Ectodermal cell (in vitro differentiated cells): Measurements from ENCODE around the gene WFDC5.

Experiments
- H3K27ac ChIP-seq: 2 replicates; pipeline ENCODE4 v1.7.0; 2013; ENCODE audit warnings: mild to moderate bottlenecking, low read depth, low read length; ENCODE audit not compliant: insufficient read depth, poor library complexity, severe bottlenecking
- H3K27me3 ChIP-seq: 2 replicates; pipeline ENCODE4 v1.7.0; 2013; ENCODE audit warnings: mild to moderate bottlenecking, low read length; ENCODE audit not compliant: insufficient read depth, control insufficient read depth, poor library complexity, severe bottlenecking
- H3K36me3 ChIP-seq: one replicate; pipeline ENCODE4 v1.7.0; 2013; ENCODE audit warnings: low read length; ENCODE audit not compliant: control insufficient read depth, insufficient read depth
- H3K4me1 ChIP-seq: one replicate; pipeline ENCODE4 v1.7.0; 2013; ENCODE audit warnings: low read length; ENCODE audit not compliant: control insufficient read depth, insufficient read depth
- H3K4me3 ChIP-seq: 2 replicates; pipeline ENCODE4 v1.7.0; 2013; ENCODE audit warnings: low read depth, low read length, control low read depth; ENCODE audit not compliant: insufficient read depth
- H3K9me3 ChIP-seq: 2 replicates; pipeline ENCODE4 v1.7.0; 2013; ENCODE audit warnings: mild to moderate bottlenecking, low read length, moderate library complexity; ENCODE audit not compliant: control insufficient read depth
- WGBS, 2 experiments: methylation state at CpG; one replicate each; pipeline ENCODE4 v1.1.7; 2013; ENCODE audit warnings: missing lambda C conversion rate in 2 of 2; 5-methylcytosine and 5-hydroxymethylcytosine counted together

Gene WFDC5

DNA sequence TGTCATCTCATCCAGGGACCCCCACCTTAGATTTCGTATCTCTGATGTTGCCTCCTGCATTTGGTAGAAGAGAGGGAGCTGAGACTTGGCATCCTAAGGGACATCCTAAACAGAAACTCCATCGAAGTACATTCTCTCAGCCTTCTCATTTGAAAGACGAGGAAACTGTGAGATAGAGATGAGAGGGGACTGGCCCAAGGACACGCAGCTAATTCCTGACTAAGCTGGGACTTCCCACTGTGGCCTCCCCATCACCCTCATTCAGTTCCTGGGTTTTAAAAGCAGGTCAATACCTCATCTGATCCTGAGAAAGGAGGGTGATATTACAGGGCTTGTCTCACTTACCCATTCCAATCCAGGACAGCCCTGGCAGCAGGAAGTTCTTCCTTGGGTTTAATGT, 855 bp upstream of the WFDC5 start:
- H3K4me1 ChIP-seq = no peaks in the 10 kb centered on the region
- no peak overlapping the region for H3K4me3 ChIP-seq
- WGBS, 2 experiments = 87 to 88% methylated on average over 4 of the region's 4 CpGs
- H3K27ac ChIP-seq = no peak overlapping the region
- H3K27me3 ChIP-seq = no peaks in the 10 kb centered on the region
- no peaks in the 10 kb centered on the region for H3K9me3 ChIP-seq
- H3K36me3 ChIP-seq = no peaks in the 10 kb centered on the region

DNA sequence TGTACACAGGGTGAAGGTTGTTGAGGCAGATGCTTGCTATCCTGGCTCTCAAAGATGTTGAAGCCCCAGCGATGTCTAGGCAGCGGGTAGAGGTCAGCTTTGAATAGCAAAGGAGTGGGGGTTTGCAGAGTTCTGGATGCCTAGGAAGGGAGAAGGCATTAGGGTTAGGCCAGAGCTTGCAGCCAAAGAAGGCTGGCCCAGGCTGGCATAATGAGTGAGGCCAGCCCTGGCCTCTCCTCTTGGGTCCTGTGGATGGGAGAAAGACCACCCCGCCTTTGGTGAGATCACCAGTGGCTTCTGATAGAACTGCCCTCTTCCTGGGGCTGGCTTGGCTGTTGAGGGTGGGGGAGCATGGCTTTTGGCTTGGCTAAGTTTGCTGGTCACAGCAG, 406 bp upstream of the WFDC5 start:
- Histone ChIP-seq H3K4me3 (no peak overlapping the region), H3K9me3 (no peaks in the 10 kb centered on the region), H3K36me3 (no peaks in the 10 kb centered on the region), H3K4me1 (no peaks in the 10 kb centered on the region), H3K27me3 (no peaks in the 10 kb centered on the region), H3K27ac (no peak overlapping the region)
- WGBS, 2 experiments = 82 to 83% methylated on average over 3 of the region's 3 CpGs

DNA sequence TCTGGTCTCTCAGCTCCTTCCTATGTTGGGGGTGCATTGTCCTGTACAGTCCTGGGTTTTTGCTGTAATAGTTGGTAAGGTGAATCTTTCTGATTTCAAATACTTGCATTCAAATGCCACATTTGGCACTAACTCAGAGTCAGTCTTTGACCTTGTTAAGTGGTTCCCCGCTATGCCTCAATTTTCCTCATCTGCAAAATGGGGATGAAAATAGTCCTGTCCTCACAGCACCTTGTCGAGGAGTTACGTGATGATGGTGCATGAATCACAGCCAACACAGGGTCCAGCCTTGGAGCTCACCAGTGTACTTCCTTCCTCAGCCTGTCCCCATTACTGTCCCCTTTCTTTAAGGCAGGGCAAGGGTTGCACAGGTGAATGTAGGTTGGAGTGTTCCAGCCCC, 1.1 kb downstream of the WFDC5 start:
- no peaks in the 10 kb centered on the region for H3K27me3 ChIP-seq
- H3K4me3 ChIP-seq = no peak overlapping the region
- H3K9me3 ChIP-seq = no peaks in the 10 kb centered on the region
- H3K27ac ChIP-seq = no peak overlapping the region
- H3K4me1 ChIP-seq = no peaks in the 10 kb centered on the region
- 92 to 96% methylated on average over 3 of the region's 3 CpGs for whole genome bisulfite sequencing, 2 experiments
- H3K36me3 ChIP-seq = no peaks in the 10 kb centered on the region

DNA sequence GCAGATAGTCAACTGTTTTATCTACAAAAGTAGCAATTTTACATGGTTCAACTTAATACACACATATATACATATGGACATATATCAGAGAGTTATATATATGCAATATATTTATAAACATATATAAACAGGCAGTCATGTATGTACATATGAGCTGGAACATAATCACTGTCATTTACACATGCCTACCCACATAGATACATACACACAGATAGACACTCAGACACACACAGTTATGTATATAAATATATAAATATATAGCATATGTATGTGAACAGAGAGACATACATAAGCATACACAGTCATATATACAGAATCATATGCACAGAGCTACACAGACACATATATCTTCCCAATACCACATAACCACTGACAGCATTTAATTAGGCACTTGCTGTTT, 2.2 kb downstream of the WFDC5 start:
- Histone ChIP-seq H3K9me3 (no peaks in the 10 kb centered on the region), H3K4me3 (no peak overlapping the region), H3K4me1 (no peaks in the 10 kb centered on the region), H3K36me3 (no peaks in the 10 kb centered on the region), H3K27me3 (no peaks in the 10 kb centered on the region), H3K27ac (no peak overlapping the region)

GRCh38 chr20:45111799-45112471, 3.0 kb downstream of the WFDC5 start:
- 64 to 71% methylated on average over 17 of the region's 17 CpGs for WGBS, 2 experiments
- H3K4me1 ChIP-seq = no peaks in the 10 kb centered on the region
- no peaks in the 10 kb centered on the region for H3K27me3 ChIP-seq
- H3K36me3 ChIP-seq = no peaks in the 10 kb centered on the region
- no peaks in the 10 kb centered on the region for H3K9me3 ChIP-seq
- no peak overlapping the region for H3K4me3 ChIP-seq
- no peak overlapping the region for H3K27ac ChIP-seq

GRCh38 chr20:45111285-45111684, 3.7 kb downstream of the WFDC5 start:
- H3K4me3 ChIP-seq = no peak overlapping the region
- no peaks in the 10 kb centered on the region for H3K36me3 ChIP-seq
- H3K9me3 ChIP-seq = no peaks in the 10 kb centered on the region
- H3K4me1 ChIP-seq = no peaks in the 10 kb centered on the region
- H3K27me3 ChIP-seq = no peaks in the 10 kb centered on the region
- no peak overlapping the region for H3K27ac ChIP-seq
- WGBS, 2 experiments = 87 to 94% methylated on average over 10 to 11 of the region's 11 CpGs

- no peaks in the 10 kb centered on the region for H3K4me1 ChIP-seq
- no peaks in the 10 kb centered on the region for H3K36me3 ChIP-seq
- no peaks in the 10 kb centered on the region for H3K9me3 ChIP-seq
- H3K27me3 ChIP-seq = no peaks in the 10 kb centered on the region
- no peak overlapping the region for H3K27ac ChIP-seq
- 92 to 93% methylated on average over 11 of the region's 11 CpGs for WGBS, 2 experiments
- no peak overlapping the region for H3K4me3 ChIP-seq
These were observed 4.7 kb downstream of the WFDC5 start for GRCh38 chr20:45110301-45110700.

GRCh38 chr20:45109634-45110033, 5.3 kb downstream of the WFDC5 start:
- 88 to 91% methylated on average over 8 of the region's 8 CpGs for WGBS, 2 experiments
- Histone ChIP-seq H3K9me3 (no peaks in the 10 kb centered on the region), H3K4me1 (no peaks in the 10 kb centered on the region)

GRCh38 chr20:45105317-45105716, 9.7 kb downstream of the WFDC5 start:
- Histone ChIP-seq H3K27me3 (peaks cover 15% of the 10 kb centered on the region), H3K4me1 (no peaks in the 10 kb centered on the region), H3K9me3 (no peaks in the 10 kb centered on the region), H3K4me3 (no peak overlapping the region), H3K36me3 (no peaks in the 10 kb centered on the region), H3K27ac (no peak overlapping the region)
- 76 to 92% methylated on average over 1 to 2 of the region's 2 CpGs for WGBS, 2 experiments

More at GRCh38 chr20:45109634-45110033, 5.3 kb downstream of the WFDC5 start:
- H3K4me3 ChIP-seq = no peak overlapping the region
- no peaks in the 10 kb centered on the region for H3K36me3 ChIP-seq
- no peaks in the 10 kb centered on the region for H3K27me3 ChIP-seq
- no peak overlapping the region for H3K27ac ChIP-seq

DNA sequence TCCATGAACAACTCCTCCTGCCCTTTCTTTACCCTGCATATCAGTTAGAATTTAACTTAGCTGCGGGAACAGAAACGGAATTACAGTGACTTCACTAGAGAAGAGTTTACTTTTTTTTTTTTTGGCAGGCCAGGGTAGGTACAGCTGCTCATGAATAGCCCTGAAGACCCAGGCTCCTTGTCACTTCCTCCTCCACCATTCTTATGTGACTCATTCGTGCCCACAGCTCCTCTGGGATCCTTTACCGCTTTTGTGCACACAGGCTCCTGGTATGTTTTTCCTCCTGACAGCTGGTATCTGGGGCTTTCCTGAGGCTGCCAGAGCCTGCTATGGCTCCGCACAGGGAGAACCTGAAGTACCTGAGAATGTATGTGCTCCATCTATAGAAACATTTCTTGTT, 10.2 kb downstream of the WFDC5 start:
- Histone ChIP-seq H3K4me1 (no peaks in the 10 kb centered on the region), H3K36me3 (no peaks in the 10 kb centered on the region), H3K27ac (no peak overlapping the region), H3K9me3 (no peaks in the 10 kb centered on the region), H3K27me3 (peaks cover 21% of the 10 kb centered on the region), H3K4me3 (no peak overlapping the region)
- WGBS, 2 experiments = 87 to 91% methylated on average over 5 of the region's 5 CpGs

DNA sequence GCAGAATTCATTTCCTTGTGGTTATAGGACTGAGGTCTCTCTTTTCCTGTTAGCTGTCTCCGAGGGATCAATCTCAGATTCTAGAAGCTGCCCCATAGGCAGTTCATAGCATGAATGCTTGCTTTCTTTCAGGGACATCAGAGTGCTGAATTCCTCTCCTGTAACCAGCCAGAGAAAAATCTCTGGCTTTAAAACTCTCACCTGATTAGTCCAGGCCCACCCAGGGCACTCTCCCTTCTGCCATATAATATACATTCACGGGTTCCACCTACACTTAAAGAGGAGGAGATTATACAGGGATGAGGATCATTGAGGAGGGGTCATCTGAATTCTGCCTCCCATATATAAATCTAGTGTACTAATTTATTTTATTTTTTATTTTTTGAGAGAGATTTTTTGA, 11.9 kb downstream of the WFDC5 start:
- H3K27ac ChIP-seq = no peak overlapping the region
- H3K27me3 ChIP-seq = peaks cover 38% of the 10 kb centered on the region
- H3K9me3 ChIP-seq = no peaks in the 10 kb centered on the region
- no peak overlapping the region for H3K4me3 ChIP-seq
- H3K4me1 ChIP-seq = no peaks in the 10 kb centered on the region
- WGBS, 2 experiments = 87 to 96% methylated on average over 1 to 2 of the region's 2 CpGs
- H3K36me3 ChIP-seq = no peaks in the 10 kb centered on the region
